UCSD-AML1 (cell line): ENCODE measurements around the gene ZDHHC4.

ENCODE experiments used
- DNase-seq: peaks from one replicate; lab custom pipeline; 2025; ENCODE audit not compliant: unreplicated experiment; lab: John Stamatoyannopoulos, UW

ZDHHC4 gene

DNA sequence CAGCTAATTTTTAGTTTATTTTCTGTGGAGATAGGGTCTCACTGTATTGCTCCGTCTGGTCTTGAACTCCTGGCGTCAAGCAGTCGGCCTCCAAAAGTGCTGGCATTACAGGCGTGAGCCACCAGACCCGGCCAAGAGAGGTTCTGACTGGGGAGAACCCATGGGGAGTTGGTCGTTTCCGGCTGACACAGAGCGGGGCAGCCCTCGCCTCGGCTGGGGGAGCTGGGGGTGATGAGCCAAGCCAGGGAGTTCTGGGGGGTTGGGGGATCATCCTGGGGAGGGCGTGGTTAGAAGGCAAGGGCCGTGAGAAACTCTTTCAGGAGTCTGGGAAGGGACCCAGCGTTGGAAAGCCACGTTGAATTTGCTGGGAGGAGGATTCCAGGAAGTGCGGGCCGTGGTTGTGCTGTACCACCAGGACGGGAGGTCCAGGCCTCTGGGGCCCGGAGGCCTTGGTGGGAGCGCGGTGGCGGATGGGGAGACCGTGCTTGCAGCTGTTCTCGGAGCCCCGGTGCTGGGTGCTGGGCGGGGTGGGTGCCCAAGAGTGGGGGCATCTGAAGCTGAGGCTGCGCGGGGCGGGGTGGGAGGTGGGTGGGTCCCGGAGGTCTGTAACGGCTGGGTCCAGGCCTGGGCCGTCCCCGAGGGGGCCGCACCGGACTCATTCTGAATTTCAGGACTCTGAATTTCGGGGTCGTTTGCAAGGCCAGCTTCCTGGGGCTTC is 29.8 kb downstream of the ZDHHC4 start:
- no peak for DNase-seq

DNA sequence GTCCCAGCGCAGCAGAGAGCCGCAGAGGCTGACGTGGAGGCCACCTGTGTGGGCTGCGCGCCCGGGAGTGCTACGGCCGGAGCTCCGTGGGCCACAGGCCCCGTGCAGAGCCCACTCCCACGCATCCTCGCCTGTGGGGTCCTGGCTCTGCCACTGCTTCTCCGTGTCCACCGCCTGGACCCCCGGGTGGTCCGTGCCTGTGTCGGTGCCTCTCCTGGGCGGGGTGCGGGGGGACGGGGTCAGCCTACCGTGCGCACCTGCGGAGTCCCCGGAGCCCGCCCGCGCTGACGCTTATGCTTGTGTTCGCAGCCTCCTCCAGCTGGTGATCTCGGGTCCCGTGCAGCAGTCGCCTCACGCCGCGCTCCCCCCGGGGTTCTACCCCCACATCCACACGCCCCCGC is 30.4 kb downstream of the ZDHHC4 start:
- DNase-seq = no peak

DNA sequence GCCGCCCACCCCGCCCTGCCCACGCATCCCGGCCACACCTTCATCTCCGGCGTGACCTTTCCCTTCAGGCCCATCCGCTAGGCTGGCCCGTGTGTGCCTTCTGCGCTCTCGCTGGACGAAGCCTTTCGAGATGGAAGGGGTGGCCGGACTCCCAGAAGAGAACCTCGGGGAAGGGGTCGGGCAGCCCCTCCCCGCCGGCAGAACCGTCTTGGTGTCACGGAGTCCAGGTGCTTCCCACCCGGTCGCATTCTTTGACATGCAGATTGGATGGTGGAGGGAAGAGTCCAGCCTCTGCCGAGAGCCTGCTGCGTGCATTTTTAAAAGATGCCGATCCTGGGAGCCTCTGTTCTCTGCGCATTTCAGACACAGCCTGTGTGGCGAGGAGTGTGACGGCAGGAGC is 30.8 kb downstream of the ZDHHC4 start:
- no peak for DNase-seq

DNA sequence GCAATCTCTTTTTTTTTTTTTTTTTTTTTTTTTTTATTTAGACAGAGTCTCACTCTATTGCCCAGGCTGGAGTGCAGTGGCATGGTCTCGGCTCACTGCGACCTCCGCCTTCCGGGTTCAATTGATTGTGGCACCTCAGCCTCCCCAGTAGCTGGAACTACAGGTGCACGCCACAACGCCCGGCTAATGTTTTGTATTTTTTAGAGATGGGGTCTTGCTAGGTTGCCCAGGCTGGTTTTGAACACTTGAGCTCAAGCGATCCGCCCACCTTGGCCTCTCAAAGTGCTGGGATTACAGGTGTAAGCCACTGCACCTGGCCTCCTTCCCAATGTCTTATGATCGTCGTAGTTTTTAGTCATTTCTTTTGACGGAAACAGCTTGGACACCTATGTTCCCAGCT is 31.5 kb downstream of the ZDHHC4 start:
- no peak for DNase-seq

DNA sequence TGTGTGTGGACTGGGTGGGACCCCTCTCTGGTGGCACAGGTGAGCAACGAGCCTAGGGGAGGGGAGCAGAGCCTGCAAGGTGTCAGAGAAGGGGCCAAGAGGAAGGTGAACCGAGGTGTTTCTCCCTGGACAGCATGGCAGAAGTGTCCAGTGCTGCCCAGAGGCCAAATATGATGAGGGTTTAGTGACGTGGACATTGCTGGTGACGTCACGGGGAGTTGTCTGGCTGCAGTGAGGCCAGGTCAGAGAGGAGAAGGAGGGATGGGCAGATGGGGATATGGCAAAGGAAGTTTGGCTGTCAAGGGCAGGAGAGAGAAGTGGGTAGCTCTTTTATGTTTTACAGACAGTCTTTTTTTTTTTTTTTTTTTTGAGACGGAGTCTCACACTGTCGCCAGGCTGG is 35.6 kb downstream of the ZDHHC4 start:
- DNase-seq = no peak

DNA sequence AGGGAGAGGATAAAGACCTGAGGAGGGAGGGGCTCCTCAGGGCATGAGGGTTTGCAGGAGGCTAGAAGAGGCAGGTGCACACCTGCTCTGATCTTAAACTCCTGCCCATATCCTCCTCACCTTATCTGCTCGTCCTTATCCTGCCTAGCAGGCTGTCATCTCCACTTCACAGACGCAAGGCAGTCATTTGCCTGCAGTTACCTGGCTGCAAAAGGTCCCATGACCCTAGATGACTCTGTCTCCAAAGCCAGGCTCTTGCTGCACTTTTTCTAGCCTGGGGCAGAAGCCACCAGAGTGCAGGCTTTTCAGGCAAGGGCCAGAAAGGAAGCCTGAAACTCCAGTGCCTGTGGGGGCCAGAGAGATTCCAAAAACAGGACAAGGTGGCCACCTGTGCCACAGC is 36.5 kb downstream of the ZDHHC4 start:
- DNase-seq = no peak

DNA sequence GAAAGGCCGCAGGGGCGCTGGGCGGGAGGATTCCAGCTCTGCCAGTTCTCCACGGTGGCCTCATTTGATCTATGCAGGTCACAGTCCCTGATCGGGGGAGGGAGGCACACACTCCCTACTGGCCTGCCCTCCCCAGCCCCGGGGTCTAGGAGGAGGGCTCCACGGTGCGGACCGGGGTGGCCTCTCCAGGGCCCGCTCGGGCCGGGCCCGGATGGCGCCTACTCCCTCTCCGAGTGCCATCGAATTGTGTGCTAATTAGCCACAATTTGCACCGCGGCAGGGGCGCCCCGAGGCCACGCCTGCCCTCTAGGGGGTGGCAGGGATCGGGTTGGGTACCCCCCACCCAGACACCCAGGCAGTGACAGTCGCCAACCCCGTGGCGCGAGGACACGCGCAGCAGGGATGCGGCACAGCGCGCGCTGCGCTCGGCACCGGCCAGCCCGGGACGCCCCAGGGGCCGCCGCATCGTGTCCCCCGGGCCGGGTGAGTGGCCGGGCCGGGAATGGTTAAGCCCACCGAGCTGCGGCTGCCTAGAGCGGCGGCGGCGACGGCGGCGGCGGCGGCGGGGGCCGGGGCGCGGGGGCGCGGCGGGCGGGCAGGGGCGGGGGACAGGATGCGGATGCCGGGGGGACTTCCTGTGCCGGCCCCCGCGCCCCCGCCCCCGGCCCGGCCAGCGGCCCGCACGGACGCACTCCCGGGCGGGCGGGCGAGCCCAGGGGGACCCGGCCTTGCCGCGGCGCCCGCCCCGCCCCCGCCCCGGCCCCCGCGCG is 37.9 kb downstream of the ZDHHC4 start, which contains the start of gene ZNF853:
Gene ZNF853 (plus strand): TSS at position 658 of the 770 bp plus-strand sequence. CDS start 565 bp downstream, outside the sequence.
- DNase-seq = no peak

DNA sequence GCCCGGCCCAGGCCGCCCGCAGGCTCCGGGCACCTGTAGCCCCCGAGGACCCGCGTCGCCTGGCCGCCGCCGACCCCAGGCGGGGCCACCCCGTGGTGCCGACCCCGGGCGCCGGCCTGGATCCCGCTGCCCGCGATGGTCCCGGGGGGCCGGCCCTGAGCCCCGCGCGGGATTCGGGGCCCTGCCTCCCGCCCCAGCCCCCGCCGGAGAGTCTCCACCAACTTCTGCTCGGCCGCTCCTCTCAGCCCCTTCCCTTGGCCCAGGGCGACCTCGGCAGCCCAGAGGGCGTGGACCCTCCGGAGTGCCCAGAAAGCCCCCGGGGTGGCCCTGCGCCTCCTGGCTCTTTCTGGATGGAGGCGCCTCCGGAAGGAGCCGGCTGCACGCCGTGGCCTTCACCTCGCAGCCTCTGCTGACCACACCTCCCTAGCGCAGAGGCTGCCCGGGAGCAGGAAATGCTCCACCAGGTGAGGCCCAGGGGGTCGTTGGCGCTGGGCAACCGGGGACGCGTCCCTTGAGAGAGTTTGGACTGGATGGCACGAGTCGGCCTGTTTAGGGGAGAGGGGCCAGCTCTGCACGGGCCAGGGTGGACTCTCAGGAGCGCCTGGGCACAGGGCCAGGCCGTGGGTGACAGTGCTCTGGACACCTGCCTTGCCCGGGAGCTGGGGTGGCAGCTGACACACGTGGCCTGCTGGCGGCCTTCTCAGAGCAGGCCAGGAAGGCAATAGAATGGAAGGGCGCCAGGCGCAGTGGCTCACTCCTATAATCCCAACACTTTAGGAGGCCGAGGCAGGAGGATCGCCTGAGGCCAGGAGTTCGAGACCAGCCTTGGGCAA is 38.7 kb downstream of the ZDHHC4 start:
- no peak for DNase-seq

DNA sequence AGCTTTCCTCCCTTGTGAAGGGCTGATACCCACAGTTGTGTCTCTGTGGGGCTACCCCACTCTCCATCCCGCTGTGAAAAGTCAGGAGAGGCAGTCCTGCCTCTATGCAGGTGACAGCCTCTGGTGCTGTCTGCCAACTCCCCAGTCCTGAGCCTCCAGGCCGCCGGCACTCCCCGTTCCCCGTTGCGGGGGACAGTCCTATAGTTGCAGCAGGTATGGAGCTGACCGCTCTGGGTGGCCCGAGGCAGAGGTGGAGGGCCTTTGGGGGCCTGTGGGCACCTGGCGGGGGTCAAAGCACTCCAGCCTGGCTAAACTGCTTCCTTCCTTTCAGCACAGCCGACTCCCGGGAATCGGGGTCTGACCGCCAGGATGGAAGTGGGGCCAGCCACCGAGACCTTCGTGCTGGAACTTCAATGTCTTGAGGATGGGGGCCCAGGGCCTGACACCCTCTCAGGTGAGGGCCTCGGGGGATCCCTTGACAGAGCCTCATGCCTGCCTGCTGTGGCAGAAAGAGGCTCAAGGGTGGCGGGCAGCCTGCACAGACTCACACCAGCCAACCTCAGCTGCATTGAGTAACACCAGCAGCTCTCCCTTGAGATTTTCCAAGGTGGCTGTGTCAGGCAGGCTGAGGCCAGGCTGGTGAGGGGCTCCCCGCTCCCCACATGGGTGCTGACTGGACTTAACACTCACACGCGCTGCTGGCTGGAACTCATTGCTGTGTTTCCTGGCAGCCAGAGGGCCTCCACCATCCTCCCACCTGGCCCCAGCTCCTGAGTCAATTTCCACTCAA is 39.8 kb downstream of the ZDHHC4 start:
- no peak for DNase-seq

DNA sequence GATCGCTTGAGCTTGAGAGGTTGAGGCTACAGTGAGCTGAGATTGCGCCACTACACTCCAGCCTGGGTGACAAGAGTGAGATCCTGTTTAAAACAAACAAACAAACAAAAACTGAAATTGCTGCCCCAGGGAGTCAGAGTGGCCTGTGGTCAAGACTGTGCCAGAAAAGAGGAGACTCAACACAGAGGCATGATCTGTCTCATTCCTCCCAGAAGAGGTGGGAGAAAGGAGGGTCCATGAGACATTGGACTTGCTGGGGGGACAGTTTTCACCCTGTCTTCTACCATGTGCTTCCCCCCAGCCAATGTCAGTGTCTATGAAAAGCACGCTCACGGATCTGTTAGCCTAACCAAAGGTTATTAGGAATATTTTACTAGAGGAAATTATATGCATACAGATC is 41.4 kb downstream of the ZDHHC4 start:
- no peak for DNase-seq

DNA sequence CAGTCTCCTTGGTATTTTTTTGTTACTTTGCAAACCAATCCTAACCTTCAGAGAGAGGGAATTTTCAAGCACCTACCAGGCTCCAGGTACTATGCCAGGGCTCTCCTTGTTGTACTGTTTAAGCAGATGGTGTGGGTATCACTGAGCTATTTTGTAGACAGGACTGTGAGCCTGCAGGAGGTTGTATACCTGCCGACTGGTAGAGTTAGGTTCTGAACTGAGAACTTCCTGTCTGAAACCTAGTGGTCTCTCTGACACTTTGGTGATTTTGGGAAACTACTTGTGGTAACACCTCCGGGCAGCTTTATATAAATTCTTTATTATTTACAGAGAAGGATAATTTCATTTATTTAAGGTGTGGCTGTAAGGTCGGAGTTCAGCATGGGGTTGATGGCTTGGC is 42.7 kb downstream of the ZDHHC4 start:
- DNase-seq = no peak

DNA sequence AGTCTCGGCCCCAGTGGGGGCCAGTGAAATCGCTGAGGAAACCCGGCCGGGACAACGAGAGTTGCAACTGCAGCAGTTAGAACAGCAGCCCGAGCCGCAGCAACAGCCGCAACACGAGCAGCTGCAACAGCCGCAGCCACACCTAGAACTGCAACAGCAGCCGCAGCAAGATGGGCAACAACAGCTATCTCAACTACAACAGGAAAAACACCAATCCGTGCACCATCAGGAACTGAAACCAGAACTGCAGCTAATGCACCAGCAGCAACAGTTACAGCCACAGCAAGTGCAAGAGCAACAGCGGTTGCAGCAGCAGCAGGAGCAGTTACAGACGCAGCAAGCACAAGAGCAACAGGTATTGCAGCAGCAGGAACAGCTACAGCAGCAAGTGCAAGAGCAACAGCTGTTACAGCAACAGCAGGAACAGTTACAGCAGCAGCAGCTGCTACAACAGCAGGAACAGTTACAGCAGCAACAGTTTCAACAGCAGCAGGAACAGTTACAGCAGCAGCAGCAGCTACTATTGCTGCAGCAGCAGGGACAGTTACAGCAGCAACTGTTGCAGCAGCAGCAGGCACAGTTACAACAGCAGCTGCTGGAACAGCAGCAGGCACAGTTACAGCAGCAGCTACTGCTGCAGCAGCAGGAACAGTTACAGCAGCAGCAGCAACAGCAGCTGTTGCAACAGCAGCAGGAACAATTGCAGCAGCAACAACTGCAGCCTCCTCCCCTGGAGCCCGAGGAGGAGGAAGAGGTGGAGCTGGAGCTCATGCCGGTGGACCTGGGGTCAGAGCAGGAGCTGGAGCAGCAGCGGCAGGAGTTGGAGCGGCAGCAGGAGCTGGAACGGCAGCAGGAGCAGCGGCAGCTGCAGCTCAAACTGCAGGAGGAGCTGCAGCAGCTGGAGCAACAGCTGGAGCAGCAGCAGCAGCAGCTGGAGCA is 44.2 kb downstream of the ZDHHC4 start:
- no peak for DNase-seq

DNA sequence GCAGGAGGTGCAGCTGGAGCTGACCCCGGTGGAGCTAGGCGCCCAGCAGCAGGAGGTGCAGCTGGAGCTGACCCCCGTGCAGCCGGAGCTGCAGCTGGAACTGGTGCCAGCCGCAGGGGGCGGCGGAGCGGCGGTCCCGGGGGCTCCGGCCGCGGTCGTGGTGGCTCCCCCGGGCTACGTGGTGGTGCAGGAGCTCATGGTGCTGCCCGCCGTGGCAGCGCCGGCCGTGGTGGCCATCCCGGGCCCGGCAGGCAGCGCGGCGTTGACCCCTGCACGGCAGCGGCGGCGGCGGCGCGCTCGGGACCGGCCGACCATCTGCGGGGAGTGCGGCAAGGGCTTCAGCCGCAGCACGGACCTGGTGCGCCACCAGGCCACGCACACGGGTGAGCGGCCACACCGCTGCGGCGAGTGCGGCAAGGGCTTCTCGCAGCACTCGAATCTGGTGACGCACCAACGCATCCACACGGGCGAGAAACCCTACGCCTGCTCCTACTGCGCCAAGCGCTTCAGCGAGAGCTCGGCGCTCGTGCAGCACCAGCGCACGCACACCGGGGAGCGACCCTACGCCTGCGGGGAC is 45.0 kb downstream of the ZDHHC4 start:
- no peak for DNase-seq

DNA sequence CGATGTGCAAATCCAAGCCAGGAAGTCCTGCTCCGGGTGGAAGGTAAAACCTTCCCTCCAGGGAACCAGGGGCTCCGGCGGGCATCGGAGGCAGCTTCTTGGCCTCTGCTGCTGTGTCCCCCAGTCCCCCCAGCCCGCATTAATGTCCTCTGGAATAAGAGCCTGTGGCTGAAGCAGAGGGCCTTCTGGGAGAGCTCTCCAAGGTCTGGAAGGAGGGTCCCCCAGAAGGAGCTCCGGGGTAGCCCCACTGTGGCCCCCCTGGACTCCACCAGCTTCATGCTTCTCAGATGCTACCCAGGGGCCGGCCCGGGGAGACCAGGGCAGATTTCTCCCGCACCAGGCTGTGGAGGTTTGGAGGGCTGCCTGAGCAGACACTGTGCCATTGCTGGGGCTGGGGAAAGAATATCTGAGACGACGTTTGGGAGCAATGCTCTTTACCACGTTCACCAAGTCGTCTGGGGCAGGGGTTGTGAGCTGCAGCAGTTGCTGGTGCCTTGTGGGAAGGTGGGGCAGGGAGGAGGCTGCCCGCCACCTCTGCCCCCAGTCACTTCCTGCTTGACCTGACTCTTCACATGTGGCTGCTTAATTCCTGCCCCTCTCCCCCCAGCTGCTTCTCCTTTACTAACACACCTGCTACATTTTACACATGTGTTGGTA is 46.5 kb downstream of the ZDHHC4 start:
- no peak for DNase-seq

DNA sequence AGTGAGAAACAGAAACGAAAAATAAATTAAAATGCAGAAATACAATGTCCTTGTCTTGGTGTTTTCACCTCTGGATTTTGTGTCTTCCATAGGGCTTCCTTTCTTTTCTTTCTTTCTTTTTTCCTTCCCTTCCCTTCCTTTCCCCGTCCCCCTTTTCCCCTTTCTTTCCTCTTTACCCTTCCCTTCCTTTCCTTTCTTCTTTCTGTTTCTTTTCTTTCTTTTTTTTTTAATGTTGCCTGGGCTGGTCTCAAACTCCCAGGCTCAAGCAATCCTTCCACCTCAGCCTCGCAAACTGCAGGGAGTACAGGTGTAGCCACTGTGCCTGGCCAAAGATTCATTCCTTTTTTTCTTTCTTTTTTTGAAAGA is 47.0 kb downstream of the ZDHHC4 start:
- no peak for DNase-seq

DNA sequence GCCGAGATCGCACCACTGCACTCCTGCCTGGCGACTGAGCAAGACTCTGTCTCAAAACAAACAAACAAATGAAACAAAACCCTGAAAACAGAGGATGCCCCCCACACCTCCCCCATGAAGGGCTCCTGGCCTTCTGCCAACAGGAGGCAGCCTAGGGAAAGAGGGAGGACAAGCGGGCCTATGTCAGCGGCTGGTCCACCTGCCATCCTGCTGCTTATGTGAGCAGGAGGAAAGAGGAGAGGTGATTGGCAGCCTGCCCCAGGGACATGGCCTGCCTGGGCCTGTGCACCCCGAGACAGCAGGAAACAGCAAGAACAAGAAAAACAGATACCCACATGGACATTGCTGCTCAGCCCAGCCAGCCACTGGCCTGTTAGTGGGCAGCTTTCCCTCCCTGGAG is 50.8 kb downstream of the ZDHHC4 start:
- no peak for DNase-seq

DNA sequence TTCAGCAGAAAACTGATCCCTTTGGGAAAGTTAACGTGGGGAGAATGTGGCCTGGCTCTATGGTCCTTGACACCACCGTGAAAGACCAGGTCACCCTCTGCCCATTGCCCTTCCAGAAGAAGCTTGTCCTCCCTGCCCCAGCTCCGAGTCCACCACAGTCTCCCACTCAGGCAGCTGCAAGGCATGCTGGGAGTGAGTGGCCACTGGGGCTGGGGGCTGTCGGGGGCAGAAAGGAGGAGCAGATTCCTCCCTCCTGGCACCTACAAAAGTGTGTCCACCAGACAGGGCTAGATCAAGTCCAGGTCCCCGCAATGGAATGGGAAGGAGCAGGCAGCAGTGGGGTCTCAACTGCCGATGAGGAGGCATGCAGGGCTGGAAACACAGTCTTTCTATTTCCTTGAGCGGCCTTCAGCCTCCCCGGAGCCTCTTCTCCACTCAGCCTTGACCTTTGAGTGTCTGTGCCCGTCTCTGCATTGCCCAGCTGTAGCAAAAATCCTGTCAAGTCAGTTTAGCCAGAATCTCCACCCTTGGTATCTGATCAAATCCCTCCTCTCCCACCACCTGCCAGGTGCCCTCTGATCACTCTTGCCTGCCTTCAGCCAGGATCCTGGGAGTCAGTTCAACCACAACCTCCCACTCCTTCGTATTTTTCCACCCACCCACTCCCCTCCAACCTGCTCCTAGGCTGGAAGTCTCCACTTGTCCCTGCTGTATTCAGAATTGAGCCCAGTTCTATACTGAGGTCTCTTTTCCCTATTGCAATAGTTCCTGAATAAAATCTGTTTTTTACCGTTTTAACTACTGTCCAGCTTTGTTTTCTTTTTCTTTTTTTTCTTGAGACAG is 53.0 kb downstream of the ZDHHC4 start:
- DNase-seq = no peak

DNA sequence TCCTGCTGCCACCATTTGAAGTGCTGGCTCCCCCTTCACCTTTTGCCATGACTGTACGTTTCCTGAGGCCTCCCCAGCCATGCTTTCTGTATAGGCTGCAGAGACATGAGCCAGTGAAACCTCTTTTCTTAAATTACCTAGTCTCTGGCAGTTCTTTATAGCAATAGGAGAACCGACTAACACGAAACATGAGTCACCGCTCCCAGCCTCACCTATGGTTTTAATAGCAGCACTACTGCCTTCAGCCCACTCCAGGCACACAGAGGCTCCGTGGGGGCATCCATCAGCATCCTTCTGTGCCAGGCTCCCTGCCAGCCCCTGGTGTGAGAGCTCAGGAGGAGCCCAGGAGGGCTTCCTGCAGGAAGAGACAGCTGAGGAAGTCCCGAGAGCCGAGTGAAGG is 54.4 kb downstream of the ZDHHC4 start:
- DNase-seq = no peak
